Measurements from ENCODE around the gene NFATC3. TPM values are rescaled to one million over a fixed set of nuclear protein-coding genes. Genes with fewer than 3 reads are reported as not detected.

The NFATC3 gene
- total and polyA plus RNA-seq, 12 donors = 6.3 to 32.9 (median 23.4) TPM

DNA sequence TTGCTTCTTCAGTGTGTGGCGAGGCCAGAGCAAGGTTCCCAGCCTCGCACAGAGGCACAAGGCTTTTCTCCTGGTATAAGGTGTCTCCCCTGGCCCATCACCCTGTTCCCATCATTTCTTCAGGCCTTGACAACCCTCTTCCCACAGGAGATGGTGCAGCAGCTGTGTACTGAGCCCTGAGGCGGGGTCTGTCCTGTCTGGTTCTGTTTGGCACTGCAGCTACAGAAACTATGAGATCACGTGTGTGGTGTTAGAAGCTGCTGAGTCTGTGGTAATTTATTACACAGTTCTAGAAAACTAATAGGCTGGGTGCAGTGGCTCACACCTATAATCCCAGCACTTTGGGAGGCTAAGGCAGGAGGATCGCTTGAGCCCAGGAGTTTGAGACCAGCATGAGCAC lies 167.2 kb downstream of the NFATC3 start:
- Histone ChIP-seq H3K4me1 (peaks cover 14 to 90% (median 57%) of the 10 kb centered on the region in 9 donors), H3K4me3 (no peak overlapping the region), H3K36me3 (peaks cover 0 to 93% (median 40%) of the 10 kb centered on the region in 9 donors), H3K27me3 (no peaks in the 10 kb centered on the region), H3K9me3 (no peaks in the 10 kb centered on the region), H3K27ac (peak overlapping the region; percentile 55 to 95 (median 89))
- DNase-seq (no peak), ATAC-seq (peak in 7 of 8 donors; percentile 2 to 46 (median 42))
- intact Hi-C loops (cut with DNase I) = loop anchor here in 1 of 10 donors (10.0 kb wide), 1 partner anchor 262 kb away; no protein-coding TSS in a partner anchor
- 63 to 67% methylated on average over 5 of the region's 5 CpGs for WGBS, 2 donors
- TF ChIP-seq, protein P1, sequence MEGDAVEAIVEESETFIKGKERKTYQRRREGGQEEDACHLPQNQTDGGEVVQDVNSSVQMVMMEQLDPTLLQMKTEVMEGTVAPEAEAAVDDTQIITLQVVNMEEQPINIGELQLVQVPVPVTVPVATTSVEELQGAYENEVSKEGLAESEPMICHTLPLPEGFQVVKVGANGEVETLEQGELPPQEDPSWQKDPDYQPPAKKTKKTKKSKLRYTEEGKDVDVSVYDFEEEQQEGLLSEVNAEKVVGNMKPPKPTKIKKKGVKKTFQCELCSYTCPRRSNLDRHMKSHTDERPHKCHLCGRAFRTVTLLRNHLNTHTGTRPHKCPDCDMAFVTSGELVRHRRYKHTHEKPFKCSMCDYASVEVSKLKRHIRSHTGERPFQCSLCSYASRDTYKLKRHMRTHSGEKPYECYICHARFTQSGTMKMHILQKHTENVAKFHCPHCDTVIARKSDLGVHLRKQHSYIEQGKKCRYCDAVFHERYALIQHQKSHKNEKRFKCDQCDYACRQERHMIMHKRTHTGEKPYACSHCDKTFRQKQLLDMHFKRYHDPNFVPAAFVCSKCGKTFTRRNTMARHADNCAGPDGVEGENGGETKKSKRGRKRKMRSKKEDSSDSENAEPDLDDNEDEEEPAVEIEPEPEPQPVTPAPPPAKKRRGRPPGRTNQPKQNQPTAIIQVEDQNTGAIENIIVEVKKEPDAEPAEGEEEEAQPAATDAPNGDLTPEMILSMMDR (IDR thresholded peaks at IDR 0.05) = no peak

DNA sequence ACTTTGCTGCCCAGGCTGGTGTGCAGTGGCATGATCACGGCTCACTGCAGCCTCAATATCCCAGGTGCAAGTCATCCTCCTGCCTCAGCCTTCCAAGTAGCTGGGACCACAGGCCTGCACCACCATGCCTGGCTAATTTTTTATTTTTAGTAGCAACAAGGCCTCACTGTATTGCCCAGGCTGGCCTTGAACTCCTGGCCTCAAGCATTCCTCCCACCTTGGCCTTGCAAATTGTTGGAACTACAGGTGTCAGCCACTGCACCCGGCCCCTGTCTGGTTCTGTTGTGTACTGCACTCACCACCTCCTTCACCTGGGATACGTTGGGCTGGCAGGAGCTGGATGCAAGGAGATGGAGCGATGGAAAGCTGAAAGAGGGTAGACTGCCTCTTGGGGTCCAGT lies 168.6 kb downstream of the NFATC3 start:
- H3K36me3 ChIP-seq = peaks cover 0 to 99% (median 40%) of the 10 kb centered on the region in 9 donors
- DNase-seq (no peak), ATAC-seq (no peak)
- H3K4me3 ChIP-seq = no peak overlapping the region
- H3K4me1 ChIP-seq = peaks cover 13 to 89% (median 54%) of the 10 kb centered on the region in 9 donors
- intact Hi-C loops (cut with DNase I) = loop anchor here in 1 of 10 donors (10.0 kb wide), 1 partner anchor 261 kb away; no protein-coding TSS in a partner anchor
- H3K9me3 ChIP-seq = no peaks in the 10 kb centered on the region
- TF ChIP-seq, protein P1 (IDR thresholded peaks at IDR 0.05) = no peak
- H3K27ac ChIP-seq = peak overlapping the region in 9 of 10 donors; percentile 67 to 95 (median 87)
- 79 to 81% methylated on average over 4 of the region's 4 CpGs for WGBS, 2 donors
- H3K27me3 ChIP-seq = no peaks in the 10 kb centered on the region

DNA sequence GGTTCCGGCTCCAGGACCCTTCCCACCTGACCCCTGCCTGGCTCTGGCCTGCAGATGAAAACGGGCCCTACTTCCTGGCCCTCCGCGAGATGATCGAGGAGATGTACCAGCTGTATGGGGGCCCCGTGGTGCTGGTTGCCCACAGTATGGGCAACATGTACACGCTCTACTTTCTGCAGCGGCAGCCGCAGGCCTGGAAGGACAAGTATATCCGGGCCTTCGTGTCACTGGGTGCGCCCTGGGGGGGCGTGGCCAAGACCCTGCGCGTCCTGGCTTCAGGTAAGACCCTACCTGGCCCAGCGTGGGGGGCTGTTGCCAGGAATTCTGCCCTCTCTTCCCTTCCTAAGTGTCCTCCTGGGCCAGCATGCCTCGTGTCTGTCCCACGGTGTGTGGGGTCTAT lies 170.5 kb downstream of the NFATC3 start:
- H3K27ac ChIP-seq = peak overlapping the region in 7 of 10 donors; percentile 7 to 95 (median 87)

DNA sequence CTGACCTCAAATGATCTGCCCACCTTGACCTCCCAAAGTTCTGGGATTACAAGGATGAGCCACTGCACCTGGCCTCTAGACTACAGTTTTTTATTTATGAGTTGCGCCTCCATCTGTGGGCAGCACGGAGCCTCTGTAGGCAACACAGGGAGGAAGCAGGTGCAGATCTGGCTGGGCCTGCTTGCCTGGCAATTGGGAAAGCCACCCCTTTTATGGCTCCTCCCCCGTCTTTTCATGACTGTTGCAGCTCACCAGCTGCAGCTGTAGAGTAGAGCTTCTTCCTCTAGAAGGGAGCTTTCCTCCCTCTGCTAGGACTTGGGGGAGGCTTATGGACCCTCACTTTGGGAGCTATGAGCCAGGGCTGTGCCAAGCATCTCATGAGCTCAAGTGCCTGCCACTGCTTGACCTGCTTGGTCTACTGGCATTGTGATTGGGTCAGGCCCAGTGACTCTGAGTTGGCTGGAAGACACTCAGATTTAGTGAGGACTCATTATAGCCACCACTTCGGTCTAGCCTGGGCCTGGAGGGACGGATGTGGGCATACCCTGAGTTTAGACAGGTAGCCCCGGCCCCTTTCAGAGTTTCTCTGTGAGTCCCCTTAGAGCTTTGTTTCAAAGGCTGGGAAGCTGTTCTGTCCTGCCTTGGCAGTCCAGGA lies 172.2 kb downstream of the NFATC3 start:
- Histone ChIP-seq H3K9me3 (no peaks in the 10 kb centered on the region), H3K4me3 (no peak overlapping the region), H3K27ac (peak overlapping the region; percentile 43 to 94 (median 71)), H3K36me3 (peaks cover 0 to 85% (median 37%) of the 10 kb centered on the region in 9 donors), H3K4me1 (peaks cover 11 to 91% (median 39%) of the 10 kb centered on the region in 9 donors), H3K27me3 (no peaks in the 10 kb centered on the region)
- DNase-seq (no peak), ATAC-seq (peak in 1 of 8 donors; percentile 1)
- TF ChIP-seq, protein P1 (IDR thresholded peaks at IDR 0.05) = no peak
- 75 to 76% methylated on average over 6 of the region's 6 CpGs for WGBS, 2 donors
- intact Hi-C loops (cut with DNase I) = loop anchor here in 1 of 10 donors (10.0 kb wide), 1 partner anchor 257 kb away; no protein-coding TSS in a partner anchor

More for the DNA sequence above, 170.5 kb downstream of the NFATC3 start:
- TF ChIP-seq, protein P1 (IDR thresholded peaks at IDR 0.05) = no peak
- WGBS, 2 donors = 91 to 95% methylated on average over 18 of the region's 18 CpGs
- Histone ChIP-seq H3K36me3 (peaks cover 0 to 99% (median 44%) of the 10 kb centered on the region in 9 donors), H3K4me1 (peaks cover 13 to 90% (median 47%) of the 10 kb centered on the region in 9 donors), H3K4me3 (no peak overlapping the region), H3K9me3 (no peaks in the 10 kb centered on the region), H3K27me3 (no peaks in the 10 kb centered on the region)
- no peak for ATAC-seq
- intact Hi-C loops (cut with DNase I) = loop anchor here in 1 of 10 donors (10.0 kb wide), 1 partner anchor 259 kb away; no protein-coding TSS in a partner anchor
- no peak for DNase-seq

All from heart right ventricle (tissue), 16 donors.